ENCODE data around the gene HIGD1B. TPM values are rescaled to one million over a fixed set of nuclear protein-coding genes. Genes with fewer than 3 reads are reported as not detected.

HIGD1B gene
- total and polyA plus RNA-seq, 2 of the 4 experiments (the other 2 are of a cell fraction) = not detected

GRCh38 chr17:44848257-44848795 lies 643 bp downstream of the HIGD1B start:
- intact Hi-C loops (cut with micrococcal nuclease) = no loop called here
- no peak overlapping the region for H2BK20ac ChIP-seq (ENCODE audit: low read depth, low read length)
- H3K4me2 ChIP-seq (ENCODE audit: low read depth, low read length) = no peak overlapping the region
- no peak overlapping the region for H3K23ac ChIP-seq (ENCODE audit: low read depth, low read length)
- no peak overlapping the region for H2AFZ ChIP-seq (replicated peaks; ENCODE audit: low read length, poor library complexity)
- no peak overlapping the region for H2BK120ac ChIP-seq (ENCODE audit: low read depth, low read length)
- DNase-seq = no peak
- no peak overlapping the region for H3K9ac ChIP-seq (ENCODE audit: low read depth, low read length)
- H3K27me3 ChIP-seq (ENCODE audit: control insufficient read depth, insufficient read depth, low read length) = no peaks in the 10 kb centered on the region
- peak overlapping the region; percentile 20 for H2AK9ac ChIP-seq (replicated peaks; ENCODE audit: low read depth, low read length, poor library complexity)
- H2BK15ac ChIP-seq (ENCODE audit: low read depth, low read length) = no peak overlapping the region
- CTCF ChIA-PET = no interaction called here
- no peak overlapping the region for H3K27ac ChIP-seq (ENCODE audit: insufficient read depth, low read length)
- H3K4ac ChIP-seq (ENCODE audit: low read depth, low read length) = no peak overlapping the region
- no TSS peak for BruUV-seq (replicated peaks)
- in situ Hi-C loops (cut with MboI; ENCODE audit: low sequenced_read_pairs) = no loop called here
- 86% methylated on average over 1 of the region's 6 CpGs; no CpG with 5 or more reads in 1 of the 2 experiments for WGBS, 2 experiments (ENCODE audit: extremely low coverage in 2 of 2, insufficient read length in 1 of 2)
- dilution Hi-C loops (cut with HindIII; ENCODE audit: low sequenced_read_pairs, unreplicated experiment) = no loop called here
- H3K79me1 ChIP-seq (ENCODE audit: low read depth in 1 of 2, low read length in 2 of 2) = no peaks in the 10 kb centered on the region
- POLR2A ChIA-PET (ENCODE audit: unreplicated experiment) = no interaction called here
- peaks cover 7% of the 10 kb centered on the region for H3K9me1 ChIP-seq (ENCODE audit: insufficient read depth, low read length)
- no peak overlapping the region for H2BK5ac ChIP-seq (ENCODE audit: low read depth, low read length, poor library complexity, severe bottlenecking)
- no peak overlapping the region for H4K5ac ChIP-seq (ENCODE audit: low read depth, low read length)
- no peaks in the 10 kb centered on the region for H4K20me1 ChIP-seq (ENCODE audit: insufficient read depth, low read length)
- no peak overlapping the region for H3K14ac ChIP-seq (replicated peaks; ENCODE audit: low read depth, low read length)
- H3K4me3 ChIP-seq (ENCODE audit: insufficient read depth, low read depth, low read length) = no peak overlapping the region
- TF ChIP-seq BHLHE40 (IDR thresholded peaks at IDR 0.05; ENCODE audit: low read depth, low read length) (no peak), USF2 (IDR thresholded peaks at IDR 0.05; ENCODE audit: low read depth, low read length) (no peak), FOS (IDR thresholded peaks at IDR 0.05; ENCODE audit: low read depth, low read length) (no peak), RAD21 (IDR thresholded peaks at IDR 0.05; ENCODE audit: low read length) (no peak), CHD1 (IDR thresholded peaks at IDR 0.05; ENCODE audit: low read depth, low read length) (no peak), ELK1 (IDR thresholded peaks at IDR 0.05; ENCODE audit: borderline replicate concordance, low read depth, low read length) (no peak)
- peaks cover 28% of the 10 kb centered on the region for H3K36me3 ChIP-seq (ENCODE audit: control insufficient read depth, insufficient read depth, low read length)
- H4K91ac ChIP-seq (ENCODE audit: insufficient read depth, low read depth, low read length) = no peak overlapping the region
- ATAC-seq (ENCODE audit: low read depth) = no peak
- no peak overlapping the region for H3K56ac ChIP-seq (ENCODE audit: extremely low read depth, insufficient read depth, low read length)
- no peak overlapping the region for H2AK5ac ChIP-seq (ENCODE audit: low read depth, low read length)
- H4K8ac ChIP-seq (ENCODE audit: low read depth in 2 of 2, low read length in 2 of 2) = no peak overlapping the region
- H3K18ac ChIP-seq (ENCODE audit: low read depth, low read length) = no peak overlapping the region
- no peaks in the 10 kb centered on the region for H3K9me3 ChIP-seq (ENCODE audit: control insufficient read depth, insufficient read depth, low read length)
- peaks cover 8% of the 10 kb centered on the region for H3K4me1 ChIP-seq (ENCODE audit: control insufficient read depth, insufficient read depth, low read length)

Data from IMR-90 (cell line).